Kidney tubule cell (primary cell): Measurements from ENCODE around the gene ANKMY1.
"Not testable (repeated sequence)": the region's sequence is repeated elsewhere in the genome, so short reads cannot be mapped to it uniquely, and the experiment has no call there.

Source experiments
- DNase-seq: peaks from one replicate; pipeline ENCODE4 v3.0.0-alpha.2; 2018; ENCODE audit warnings: low spot score

ANKMY1 gene

DNA sequence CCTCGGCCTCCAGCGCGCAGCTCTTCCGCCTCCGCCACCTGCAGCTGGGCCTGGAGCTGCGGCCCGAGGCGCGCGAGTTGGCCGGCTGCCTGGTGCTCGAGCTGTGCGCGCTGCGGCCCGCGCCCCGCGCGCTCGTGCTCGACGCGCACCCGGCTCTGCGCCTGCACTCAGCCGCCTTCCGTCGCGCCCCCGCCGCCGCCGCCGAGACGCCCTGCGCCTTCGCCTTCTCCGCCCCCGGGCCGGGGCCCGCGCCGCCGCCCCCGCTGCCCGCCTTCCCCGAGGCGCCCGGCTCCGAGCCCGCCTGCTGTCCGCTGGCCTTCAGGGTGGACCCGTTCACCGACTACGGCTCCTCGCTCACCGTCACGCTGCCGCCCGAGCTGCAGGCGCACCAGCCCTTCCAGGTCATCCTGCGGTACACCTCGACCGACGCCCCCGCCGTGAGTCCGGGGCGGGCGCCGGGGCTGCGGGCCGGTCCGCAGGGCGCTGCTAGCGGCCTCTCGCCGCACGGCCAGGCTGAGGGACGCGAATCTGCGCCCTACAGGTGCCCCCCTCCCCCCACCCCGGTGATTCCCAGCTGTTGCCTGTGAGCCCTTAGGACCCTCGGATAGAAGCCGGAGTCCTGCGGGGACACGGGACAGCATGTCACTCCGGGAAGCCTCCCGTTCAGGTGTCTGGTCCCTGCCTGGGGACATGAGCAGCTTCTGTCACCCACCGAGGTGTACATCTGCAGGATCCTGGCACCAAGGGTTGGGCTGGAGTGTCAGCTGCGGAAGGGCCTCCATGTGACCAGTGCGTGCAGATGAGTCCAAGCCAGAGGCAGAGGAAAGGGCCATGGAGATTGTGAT lies 11.1 kb upstream of the ANKMY1 start:
- DNase-seq = peak; percentile 74

DNA sequence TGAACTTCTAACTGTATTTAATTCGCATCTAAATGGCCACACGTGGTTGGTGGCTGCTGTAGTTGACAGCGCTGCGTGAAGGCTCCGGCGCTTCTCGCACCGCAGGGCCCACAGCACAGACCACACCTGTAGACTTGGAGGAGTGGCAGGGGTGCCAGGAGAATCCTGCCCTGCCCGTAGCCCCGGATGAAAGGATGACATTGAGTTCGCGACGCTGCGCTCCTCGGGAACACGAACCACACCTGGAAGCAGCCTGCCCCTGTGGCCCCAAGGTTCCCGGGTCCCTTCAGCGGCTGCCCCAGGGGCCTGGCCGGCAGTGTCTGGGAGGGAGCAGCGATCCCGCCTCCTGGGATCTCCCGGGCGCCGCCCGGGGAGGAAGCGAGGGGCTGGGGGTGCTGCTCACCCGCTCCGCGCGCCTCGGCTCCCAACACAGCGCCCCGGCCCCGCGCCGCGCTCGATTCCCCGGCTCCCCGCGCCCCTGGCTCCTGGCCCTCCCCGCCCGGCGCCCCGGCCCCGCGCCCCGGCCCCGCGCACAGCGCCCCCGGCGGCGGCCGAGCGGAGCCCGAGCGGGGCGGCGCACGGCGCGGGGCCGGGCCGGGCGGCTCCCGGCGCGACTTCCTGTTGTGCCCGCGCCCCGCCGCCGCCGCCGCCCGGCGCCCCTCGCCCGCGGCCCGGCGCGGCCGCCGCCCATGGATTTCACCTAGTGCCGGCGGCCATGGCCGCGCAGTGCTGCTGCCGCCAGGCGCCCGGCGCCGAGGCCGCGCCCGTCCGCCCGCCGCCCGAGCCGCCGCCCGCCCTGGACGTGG lies 10.3 kb upstream of the ANKMY1 start, which contains the start of gene RNPEPL1:
Gene RNPEPL1 (plus strand): TSS at position 613 of the 806 bp plus-strand sequence. CDS start 103 bp downstream, at position 716.
- DNase-seq = peak; percentile 65

- peak; percentile 27 for DNase-seq
These were observed 9.5 kb upstream of the ANKMY1 start for GRCh38 chr2:240567137-240567871.

DNA sequence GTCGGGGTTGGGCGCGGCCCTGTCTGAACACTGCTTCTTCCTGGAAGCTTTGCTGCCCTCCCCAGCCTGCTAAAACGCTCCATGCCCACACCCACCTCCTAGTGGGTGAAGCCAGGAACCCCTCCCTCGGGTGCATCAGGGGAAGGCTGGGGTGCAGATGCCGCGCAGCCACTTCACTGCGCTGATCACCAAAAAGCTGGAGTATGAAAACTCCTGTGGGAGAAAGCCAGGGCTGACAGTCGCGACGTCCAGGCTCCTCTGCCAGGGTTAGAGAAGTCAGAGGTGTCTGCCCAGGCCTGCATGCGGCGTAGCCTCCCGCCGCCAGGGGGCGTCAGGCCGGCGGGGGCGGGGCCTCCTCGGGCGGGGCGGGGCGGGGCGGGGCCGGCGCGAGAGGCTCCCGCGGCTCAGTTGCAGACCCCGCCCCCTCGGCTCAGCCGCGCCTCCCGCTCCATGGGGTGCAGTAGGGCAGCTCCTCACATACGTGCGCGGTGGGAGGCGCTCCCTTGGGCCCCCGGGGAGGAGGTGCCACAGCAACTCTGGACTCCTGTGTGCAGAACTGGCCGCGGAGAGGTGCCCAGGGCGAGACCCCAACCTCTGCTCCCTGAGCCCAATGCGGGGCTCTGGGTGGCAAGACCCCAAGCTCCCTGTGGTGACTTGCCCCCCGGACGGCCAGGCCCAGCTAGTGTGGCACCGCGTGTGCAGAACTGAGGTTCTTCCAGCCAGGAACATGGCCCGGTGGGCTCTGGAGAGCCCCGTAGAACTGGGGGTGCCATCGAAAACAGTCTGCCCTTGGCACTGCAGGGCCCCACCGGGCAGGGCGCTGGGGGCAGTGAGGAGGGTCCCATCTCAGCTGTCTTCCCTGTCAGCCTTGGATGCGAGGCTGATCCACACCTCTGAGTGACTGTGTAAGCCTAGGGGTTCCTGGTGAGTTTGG lies 8.7 kb upstream of the ANKMY1 start:
- peak; percentile 92 for DNase-seq

GRCh38 chr2:240565333-240566202 lies 7.8 kb upstream of the ANKMY1 start:
- peak; percentile 94 for DNase-seq

- no peak for DNase-seq
These were observed 7.0 kb upstream of the ANKMY1 start for GRCh38 chr2:240564561-240565332.

DNA sequence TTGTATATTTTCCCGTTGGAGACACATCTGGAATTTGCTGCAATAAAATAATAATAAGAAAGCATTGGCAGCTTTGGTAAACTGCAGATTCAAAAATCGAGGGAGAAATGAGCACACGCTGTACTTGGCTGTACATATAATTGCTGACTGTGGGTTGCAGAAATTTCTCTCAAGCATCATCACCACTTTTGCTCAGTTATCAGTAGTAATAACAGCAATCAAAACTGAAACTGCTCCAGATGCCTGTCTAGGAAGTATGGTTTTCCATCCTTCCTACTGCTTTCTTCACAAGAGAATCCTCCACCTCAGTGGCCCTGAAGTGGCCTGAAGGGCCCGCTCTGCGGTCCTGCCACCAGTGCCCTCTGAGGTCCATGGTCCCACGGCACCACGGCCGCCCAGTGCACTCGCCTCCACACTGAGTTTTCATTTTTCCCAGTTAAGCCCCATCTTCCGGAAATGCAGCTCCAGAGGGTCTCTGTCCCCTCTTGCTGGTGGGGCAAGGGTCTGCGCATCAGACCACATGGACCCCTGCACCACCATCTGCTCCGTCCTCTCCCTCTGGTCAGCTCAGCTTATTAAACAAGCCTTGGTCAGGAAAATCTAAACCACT lies 6.3 kb upstream of the ANKMY1 start:
- no peak for DNase-seq

- DNase-seq = not testable (repeated sequence)
These were observed 5.4 kb upstream of the ANKMY1 start for GRCh38 chr2:240563231-240563630.

DNA sequence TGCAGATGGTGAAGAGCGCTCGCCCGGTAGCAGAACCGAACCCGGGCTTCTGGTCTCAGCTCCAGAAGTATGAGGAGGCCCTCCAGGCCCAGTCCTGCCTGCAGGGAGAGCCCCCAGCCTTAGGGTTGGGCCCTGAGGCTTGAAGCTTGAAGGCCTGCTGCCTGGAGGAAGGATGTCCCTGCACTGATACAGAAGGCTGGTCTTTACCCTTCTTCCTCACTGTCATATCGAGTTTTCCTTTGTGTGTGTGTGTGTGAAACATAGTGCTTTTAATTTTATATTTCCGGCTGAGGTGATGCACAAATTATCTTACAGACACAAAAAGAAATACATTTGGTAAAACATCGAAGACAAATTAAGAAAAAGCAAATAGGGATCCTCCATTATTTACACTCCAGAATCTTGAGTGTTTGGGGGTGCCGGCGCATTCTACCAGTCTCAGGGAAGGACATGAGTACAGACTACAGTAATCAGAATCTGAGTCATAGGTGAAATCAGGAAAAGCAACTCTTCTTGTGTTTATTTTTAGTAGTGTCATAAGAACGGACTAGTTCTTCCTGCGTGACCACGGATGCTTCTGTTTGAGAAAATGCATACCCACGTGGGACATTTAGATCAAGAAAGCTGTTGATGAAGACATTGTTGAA lies 3.7 kb upstream of the ANKMY1 start:
- DNase-seq = peak; percentile 71

DNA sequence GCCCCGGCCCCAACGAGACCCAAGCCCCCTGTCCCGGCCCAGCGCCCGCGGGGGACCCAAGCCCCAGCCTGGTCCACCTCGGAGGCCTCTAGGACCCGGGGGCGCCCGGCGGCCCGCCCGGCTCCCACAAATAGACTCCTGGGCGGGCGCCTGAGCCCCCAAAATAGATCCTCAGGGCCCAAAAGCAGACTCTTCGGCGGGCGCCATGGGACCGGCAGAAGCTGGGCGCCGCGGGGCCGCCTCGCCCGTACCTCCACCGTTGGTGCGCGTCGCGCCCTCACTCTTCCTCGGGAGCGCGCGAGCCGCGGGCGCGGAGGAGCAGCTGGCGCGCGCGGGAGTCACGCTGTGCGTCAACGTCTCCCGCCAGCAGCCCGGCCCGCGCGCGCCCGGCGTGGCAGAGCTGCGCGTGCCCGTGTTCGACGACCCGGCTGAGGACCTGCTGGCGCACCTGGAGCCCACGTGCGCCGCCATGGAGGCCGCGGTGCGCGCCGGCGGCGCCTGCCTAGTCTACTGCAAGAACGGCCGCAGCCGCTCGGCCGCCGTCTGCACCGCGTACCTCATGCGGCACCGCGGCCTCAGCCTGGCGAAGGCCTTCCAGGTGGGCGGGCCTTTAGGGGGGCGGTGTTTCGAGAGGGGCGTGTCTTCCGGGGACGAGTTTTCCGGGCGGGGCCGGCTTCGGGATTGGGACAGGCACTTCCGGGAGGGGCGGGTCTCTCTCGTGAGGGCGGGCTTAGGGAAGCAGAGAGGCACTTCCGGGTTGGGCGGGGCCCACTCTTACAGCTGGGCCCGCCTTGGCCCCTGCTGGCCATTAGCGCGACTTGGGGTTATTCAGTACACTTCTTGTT lies 2.9 kb upstream of the ANKMY1 start:
- DNase-seq = peak; percentile 97

- DNase-seq = peak; percentile 88
These were observed 2.3 kb upstream of the ANKMY1 start, which contains the start of gene DUSP28 for GRCh38 chr2:240560084-240560479. TSS of gene DUSP28 (plus strand) at chr2:240560357. CDS start at chr2:240560685, 328 bp downstream.

DNA sequence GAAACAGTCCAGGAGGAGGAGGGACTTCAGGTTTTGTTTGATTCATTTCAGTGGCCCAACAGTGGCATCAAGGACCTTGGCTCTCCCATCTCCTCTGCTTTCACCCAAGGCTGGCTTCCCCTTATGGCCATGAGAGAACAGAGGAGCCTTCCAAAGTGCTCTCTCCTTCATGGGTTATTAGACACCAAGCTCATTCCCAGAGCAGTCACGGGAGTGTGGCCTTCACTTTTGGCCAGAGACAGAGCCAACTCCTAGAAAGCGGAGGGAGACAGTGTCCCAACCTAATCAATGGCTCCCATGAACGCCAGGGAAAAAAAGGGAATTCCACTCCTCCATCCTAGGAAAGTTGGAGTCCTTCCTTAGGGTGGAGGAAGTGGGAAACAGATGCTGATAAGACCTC lies 1.5 kb upstream of the ANKMY1 start:
- DNase-seq = no peak

DNA sequence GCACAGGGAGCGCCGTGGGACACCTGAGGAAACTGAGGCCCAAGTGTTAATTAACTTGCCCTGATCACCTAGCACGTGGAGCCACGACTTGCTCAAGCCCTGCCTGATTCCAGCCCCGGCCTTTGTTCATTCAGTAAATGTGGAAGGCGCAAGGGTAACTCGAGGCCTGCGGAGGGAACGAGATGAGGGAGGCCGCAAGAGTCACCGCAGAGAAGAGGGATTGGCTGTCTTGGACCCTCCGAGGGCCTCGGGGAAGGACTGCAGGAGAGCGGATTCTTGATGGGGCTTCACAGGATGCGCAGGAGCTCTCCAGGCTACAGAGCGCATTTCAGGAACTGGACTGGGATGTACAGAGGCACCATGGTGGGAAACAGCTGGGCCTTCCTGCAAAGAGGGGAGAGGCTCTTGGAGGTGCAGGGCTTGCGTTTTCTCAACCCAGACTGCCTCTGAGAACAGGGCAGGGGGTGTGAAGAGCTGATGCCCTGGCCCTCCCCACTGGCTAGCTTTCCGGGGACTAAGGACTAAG lies 511 bp upstream of the ANKMY1 start:
- DNase-seq = no peak

DNA sequence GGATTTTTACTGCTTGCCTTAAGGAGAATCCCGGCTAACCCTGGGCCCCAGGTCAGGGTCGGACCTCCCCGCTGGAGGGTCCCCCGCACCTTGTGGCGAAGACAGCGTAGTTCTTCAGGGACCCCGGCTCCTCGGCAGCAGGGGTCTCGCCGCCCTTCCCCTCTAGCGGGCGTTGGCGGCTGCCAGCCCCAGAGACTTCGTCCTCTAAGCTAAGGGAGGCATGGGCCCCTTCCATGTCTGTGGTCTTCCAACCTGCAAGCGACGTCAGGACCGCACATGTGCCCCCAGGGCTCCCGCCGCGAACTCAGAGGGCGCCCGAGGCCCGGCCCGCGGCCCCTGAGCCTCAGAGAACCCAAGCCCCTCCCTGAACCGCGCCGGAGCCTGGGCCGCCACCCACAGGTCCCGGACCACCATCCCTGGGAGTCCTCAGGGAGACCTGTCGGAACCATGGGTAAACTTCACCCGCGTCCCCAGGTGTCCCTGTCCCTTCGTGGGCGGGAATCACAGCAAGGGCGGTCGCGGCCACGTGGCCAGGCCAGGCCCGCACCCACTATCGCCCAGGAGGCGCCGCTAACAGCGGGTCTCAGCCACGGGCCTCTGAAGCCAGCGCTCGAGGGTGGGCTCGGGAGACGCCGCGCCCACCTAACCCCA lies 562 bp downstream of the ANKMY1 start:
- no peak for DNase-seq

DNA sequence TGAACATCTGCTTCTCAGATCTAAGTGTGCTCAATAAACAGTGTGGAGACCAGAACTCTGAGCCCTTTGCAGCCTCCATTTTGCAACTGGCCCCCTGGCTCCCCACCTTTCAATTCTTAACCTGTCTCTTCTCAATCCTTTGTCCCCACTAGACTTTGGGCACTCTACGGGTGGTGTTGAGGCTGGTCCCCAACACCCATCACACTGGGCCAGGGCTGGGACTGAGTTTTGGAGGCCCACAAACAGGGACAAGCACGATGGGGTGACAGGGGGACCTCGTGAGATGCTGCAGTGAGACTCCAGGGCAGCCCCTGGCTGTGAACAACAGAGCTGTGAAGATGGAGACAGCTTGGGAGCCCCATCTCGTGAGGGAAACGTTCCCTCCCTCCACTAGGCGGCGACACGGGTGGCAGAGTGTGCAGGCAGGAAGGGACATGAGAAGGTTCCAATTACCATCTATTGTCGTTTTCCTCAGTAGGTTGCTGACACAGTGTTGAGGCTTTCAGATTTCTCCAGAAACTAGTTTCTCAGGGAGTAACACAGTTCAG lies 1.2 kb downstream of the ANKMY1 start:
- DNase-seq = peak; percentile 69

DNA sequence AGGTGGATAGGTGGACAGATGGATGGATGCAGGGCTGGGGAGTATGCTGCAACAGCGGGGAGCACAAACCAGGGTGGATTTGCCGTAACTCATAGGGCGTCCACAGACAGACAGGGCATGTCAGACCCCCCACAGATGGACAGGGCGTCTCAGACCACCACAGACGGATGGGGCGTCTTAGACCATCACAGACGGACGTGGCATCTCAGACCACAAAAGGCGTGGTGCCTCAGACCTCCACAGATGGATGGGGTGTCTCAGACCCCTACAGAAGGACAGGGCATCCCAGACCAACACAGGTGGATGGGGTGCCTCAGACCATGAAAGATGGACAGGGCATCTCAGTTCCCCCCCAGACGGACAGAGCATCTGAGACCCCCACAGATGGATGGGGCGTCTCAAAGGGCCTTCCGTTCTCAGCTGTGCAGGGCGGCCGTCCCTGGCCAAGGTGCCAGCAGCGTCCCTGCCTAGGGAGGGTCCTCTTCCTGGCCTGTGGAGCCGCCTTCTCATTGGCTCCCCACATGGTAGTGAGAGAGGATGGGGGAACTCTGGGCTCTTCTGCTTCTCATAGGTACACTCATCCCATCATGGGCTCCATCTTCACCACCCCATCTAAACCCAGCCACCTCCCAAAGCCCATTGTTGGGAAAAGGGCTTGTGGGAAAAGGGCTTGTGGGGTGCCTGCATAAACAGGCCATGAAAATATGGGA lies 2.1 kb downstream of the ANKMY1 start:
- no peak for DNase-seq
